Daoy (cell line): ENCODE data around the gene KAZN. TPM values are rescaled to one million over a fixed set of nuclear protein-coding genes. Genes with fewer than 3 reads are reported as not detected.
A peak's percentile ranks its signal among the peaks of the same experiment; 100 is the strongest.

Source experiments
- DNase-seq: peaks from one replicate; pipeline ENCODE4 v3.0.0-alpha.2; 2015; ENCODE audit warnings: low read depth
- total RNA-seq: library from RNA; depleted of rRNA; stranded (reverse); fragments of >200 nt; shearing (Covaris generic); gene quantifications from 2 replicates; pipeline ENCODE4 v1.2.3, GENCODE V29; 2014

Gene KAZN
- total RNA-seq, 1 experiment from 2014 or later = 6.3 TPM

- no peak for DNase-seq
These were observed 15.4 kb downstream of the KAZN start for GRCh38 chr1:14613926-14614325.

DNA sequence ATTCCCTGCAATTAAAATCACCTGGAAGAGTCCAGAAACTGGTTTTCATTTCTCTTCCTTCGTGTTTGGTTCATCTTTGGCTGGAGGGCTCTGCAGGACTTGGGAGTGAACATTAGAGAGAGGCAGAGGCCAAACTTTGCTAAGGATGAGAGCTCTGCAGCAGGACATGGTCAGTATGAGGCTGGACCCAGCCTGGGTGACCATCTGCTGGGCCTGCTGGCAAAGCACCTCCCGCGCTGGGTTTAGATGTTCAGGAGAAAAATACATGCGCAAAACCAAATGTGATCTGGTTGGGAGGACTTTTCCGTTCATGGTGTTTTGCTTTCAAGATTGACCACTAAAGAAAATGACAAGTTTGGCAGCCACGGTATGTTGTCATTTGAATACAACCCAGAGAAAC, 15.9 kb downstream of the KAZN start:
- DNase-seq = no peak

DNA sequence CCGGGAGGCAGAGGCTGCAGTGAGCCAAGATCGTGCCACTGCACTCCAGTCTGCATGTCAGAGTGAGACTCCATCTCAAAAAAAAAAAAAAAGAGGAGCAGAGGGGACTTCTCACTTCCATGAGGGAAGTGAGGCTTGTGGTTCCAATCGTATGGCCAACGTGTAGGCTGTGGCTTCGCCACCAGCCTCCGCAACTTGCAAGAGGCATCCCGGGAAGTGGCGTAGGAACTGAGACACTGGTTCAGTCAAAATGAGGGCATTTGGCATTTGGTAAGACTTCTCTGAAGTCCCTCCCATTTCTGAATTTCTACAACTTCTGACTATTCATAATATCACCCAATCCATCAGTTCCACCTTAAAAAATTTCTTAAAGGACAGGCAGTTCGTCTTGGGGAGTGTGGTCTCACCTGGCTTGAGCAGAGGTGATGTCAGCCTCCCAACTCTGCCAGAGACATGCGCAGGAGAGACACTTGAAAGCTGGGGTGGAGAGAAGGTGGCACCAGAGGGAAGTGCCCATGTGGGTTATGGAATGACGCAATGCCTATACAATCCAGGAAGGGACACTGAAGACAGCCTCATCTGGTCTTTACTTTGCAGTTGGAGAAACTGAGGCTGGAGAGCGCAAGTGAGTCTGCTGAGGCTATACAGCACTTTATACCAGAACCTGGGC, 17.2 kb downstream of the KAZN start:
- DNase-seq = no peak

GRCh38 chr1:14616632-14617396, 18.3 kb downstream of the KAZN start:
- peak; percentile 33 for DNase-seq

DNA sequence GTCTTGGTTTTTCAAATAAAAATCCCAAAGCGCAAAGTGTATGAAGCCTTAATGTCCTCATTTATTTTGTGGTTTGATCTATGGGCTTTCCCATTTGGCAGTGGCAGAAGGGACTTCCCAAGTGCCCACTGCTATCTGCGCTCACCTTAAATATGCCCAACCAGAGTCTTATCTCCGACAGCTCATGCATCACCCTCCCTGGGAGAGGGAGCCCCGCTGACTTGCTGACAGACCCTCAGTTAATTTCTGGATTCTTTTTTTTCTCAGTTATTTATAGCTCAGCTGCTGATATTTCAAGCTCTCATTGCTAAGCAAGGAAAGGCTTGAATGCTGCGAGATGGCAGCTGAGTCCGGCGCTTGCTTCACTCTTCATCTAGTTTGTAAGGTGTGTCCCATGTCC, 19.3 kb downstream of the KAZN start:
- peak; percentile 80 for DNase-seq

DNA sequence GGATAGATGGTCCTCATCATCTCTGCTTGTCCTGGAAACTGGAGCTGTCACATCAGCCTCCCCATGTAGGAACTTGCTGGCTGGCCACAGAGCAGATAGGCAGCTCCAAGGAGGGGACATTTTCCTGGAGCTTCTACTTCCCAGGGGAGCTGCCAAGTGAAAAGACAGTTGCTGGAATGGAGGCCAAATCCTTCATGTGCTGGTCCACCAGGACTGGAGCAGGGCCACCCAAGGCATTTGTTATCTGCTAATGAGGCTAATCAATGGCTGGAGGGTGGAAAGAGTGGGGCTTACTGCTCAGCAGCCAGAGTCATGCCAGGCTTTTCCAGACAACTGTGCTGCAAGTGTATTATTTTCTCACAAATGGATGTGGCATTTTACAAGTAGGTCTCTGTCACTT, 22.5 kb downstream of the KAZN start:
- no peak for DNase-seq

DNA sequence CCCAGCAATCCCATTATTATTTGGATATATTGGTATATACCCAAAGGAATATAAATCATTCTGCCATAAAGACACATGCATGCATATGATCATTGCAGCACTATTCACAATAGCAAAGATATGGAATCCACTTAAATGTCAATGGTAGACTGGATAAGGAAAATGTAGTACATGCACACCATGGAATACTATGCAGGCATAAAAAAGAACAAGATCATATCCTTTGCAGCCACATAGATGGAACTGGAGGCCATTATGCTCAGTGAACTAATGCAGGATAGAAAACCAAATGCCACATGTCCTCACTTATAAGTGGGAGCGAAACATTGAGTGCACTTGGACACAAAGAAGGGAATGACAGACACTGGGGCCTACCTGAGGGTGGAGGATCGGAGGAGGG, 24.6 kb downstream of the KAZN start:
- no peak for DNase-seq

DNA sequence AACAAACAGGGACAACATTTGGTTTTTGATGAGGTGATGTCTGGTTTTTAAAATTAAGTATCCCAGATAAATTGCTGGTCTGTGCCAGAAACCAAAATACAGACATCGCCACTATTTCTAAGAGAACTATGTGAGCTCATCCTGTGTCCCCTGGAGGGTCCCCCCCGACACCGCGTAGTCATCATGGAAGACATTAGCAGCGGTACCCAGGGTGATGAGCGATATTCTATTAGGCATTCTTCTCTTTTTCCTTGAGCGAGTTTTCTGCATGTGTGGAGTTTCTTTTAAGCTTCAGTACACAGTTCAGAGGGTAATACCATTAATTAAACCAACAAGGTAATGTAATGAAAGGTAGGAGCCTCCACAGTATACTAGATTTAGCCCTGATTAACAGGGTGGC, 26.5 kb downstream of the KAZN start:
- DNase-seq = no peak

GRCh38 chr1:14625572-14625971, 27.1 kb downstream of the KAZN start:
- DNase-seq = peak; percentile 23

DNA sequence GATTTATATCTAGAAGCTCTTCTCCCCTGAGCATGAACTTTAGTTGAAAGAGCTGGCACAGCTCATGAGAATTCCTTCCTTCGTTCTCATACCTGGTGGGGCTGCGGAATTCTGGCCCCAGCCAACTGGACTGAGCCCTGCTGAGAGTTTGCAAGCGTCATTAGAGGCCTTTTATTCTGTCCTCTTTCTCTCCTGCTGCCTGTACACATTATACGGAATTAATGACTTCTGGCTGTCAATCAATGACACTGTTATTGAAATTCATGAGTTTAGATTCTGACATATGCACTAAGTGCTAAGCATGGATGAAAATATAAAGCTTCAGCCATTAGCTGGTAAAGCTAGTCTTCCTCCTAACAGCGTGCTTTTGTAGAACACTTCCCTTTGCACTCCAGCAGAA, 27.5 kb downstream of the KAZN start:
- no peak for DNase-seq

DNA sequence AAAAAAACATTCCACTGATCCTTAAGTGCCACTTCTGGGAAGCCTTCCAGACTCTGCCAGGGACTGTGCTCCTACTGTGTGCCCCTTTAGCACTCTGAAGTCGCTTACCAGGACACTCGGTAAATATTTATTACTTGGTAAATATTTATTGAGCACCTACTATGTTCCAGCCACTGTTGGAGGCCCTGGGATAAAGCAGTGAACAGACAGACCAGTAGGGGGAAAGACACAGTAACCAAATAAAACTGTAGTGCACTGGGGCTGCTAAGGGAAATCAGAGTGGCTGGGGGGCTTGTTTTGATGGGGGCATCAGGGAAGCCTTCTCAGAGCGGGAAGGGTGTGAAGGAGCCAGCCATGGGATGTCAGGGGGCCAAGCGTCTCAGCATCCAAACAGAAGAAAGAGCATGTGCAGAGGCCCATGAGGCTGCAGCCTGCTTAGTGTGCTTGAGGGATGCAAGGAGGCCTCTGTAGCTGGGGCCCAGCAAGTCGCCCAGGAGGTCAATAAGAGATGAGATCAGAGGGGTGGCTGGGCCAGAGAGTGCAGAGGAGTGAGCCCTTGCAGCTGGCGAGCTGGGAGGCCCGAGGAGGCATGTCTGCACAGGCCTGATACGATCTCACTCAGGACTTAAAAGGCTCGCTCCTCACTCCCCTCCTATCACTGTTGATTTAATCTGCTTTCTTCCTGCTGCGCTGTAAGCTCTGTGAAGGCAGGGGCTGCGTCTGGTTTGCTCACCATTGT, 28.6 kb downstream of the KAZN start:
- peak; percentile 20 for DNase-seq

DNA sequence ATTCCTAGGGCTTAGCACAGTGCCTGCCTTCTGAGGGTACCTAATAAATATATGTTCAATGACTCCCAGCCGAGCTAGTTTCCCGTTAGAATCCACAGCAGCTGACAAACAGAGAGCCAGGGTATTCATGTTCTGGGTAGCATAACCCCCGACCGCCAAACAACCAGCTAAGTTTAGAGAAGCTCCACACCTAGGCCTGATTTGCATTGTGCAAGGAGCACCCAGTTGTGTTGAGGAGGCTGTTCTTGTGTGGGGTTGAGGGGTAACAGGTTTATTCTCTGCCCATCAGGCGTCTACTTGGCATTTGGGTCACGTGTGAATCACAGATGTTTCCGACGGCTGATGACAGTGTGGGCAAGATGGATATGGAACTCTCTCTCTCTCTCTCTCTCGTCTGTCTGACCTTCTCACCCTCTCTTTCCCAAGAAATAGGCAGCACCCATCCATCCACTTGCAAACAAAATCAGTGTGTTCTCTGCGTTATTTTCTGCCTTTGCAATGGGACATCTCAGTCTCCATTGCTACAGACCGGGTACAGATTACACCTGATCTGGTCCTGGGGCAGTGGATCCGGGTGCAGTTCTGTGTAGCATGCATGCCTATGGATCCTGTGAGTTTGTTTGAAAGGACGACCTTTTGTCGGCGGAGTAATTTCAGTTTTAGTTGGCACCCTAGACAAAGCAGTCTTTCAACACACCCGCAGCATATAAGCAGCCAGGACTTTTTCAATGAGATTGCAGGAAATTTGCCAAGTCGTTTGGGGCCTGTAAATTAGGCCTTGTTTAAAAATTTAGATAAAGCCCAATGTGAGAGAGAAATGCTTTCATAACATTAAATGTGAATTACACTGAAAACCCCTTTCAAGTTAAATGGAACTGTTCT, 29.4 kb downstream of the KAZN start:
- no peak for DNase-seq

- DNase-seq = no peak
These were observed 31.0 kb downstream of the KAZN start for GRCh38 chr1:14629363-14630014.

- DNase-seq = no peak
These were observed 32.5 kb downstream of the KAZN start for GRCh38 chr1:14630986-14631385.

- DNase-seq = no peak
These were observed 32.9 kb downstream of the KAZN start for GRCh38 chr1:14631421-14631820.

DNA sequence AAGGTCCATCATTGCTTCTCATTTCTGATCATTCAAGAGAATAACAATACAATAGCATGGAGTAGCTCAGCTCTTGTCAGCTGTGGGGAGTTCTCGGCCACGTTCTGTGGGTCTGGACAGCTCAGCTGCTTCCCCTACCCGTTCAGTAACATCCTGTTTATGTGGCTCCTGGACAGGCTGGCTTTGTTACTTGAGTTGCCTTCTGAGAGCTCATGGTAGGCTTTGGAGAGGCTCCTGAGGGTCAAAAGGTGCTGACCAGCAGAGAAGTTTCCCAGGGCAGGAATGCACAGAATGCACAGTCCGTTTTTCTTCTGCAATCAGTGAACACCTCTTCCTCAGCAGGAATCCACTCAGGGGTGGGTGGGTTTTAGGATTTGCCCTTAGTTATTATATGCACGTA, 36.0 kb downstream of the KAZN start:
- DNase-seq = no peak

DNA sequence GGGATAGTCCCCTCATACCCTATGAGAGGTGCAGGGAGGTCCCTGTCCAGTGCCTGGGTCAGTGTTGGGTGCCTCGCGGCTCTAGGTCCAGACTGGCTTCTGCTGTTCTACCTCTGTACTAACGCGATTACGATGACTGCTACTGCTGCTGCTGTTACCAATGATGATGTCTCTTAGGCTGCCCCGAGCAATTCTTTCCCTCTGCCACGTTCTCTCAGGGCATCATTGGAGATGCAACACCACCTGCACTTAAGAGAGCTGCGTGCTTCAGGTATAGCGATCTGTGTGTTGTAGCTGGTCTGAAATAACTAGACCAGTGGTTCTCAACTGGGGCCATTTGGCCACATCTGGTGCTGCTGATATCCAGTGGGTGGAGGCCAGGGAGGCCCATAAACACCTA, 36.9 kb downstream of the KAZN start:
- no peak for DNase-seq

- no peak for DNase-seq
These were observed 38.6 kb downstream of the KAZN start for GRCh38 chr1:14636897-14637632.

DNA sequence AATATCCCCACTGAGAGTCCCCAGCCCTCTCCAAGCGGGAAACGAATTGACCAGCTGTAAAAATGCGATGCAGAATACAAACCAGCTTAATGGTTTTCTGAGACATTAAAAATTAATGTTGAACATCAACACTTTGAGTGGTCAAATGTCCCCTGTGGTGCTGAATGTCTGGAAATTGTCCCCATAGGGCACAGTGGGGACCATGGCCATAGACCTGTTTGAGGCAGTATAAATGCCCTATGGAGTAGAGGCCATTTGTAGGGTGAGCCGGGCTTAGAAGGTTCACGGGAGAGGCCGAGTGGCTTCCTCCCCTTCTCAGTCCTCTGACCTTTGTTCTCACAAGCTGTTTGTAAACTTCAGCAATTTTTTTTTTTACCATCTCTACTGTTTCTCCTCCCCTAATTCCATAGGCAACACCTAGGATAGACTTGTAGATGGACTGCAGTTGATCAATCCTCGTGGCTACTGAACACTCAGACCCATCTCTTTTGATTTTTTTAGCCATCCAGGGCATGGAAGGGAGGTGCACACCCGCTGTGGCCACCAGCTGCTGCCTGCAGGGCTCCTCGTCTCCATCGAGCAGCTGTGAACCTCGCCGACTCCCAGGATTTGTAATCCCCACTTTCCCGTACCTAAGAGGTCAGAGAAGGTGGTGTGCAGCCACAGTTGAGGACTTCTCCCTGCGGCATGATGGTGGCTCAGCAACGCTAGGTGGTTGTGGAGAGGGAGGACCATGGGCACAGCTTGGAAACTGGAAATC, 41.0 kb downstream of the KAZN start:
- no peak for DNase-seq

DNA sequence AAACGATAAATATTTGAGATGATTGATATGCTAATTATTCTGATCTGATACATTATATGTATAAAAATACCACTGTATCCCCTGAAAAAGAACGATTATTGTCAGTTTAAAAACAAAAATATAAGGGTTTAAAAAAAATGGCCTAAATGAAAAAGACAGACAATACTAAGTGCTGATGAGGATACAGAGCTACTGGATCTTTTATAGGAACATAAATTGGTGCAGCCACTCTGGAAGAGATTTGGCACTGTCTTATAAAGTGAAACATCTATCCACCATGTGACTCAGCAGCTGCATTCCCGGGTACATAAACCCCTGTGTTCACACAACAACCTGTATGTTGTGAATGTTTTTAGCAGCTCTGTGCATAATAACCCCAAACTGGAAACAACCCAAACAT, 44.2 kb downstream of the KAZN start:
- DNase-seq = no peak
